NCI-H1048 (cell line): ENCODE data around the gene PTTG1IP.

Experiments used
- DNase-seq: peaks from one replicate; lab custom pipeline; 2025; lab: John Stamatoyannopoulos, UW

Gene PTTG1IP

GRCh38 chr21:44908908-44909307 is 35.4 kb upstream of the PTTG1IP start:
- no peak for DNase-seq

GRCh38 chr21:44907966-44908895 is 34.7 kb upstream of the PTTG1IP start:
- no peak for DNase-seq

GRCh38 chr21:44907225-44907965 is 33.9 kb upstream of the PTTG1IP start:
- DNase-seq: no peak

GRCh38 chr21:44905728-44906090 is 32.2 kb upstream of the PTTG1IP start:
- DNase-seq: no peak

- no peak for DNase-seq
These were observed 31.7 kb upstream of the PTTG1IP start for GRCh38 chr21:44905016-44905727.

GRCh38 chr21:44904141-44904923 is 30.8 kb upstream of the PTTG1IP start:
- DNase-seq: no peak

GRCh38 chr21:44903689-44904088 is 30.2 kb upstream of the PTTG1IP start:
- DNase-seq: no peak

- no peak for DNase-seq
These were observed 29.7 kb upstream of the PTTG1IP start for GRCh38 chr21:44903050-44903685.

GRCh38 chr21:44902268-44903049 is 29.0 kb upstream of the PTTG1IP start:
- no peak for DNase-seq

GRCh38 chr21:44901391-44902074 is 28.0 kb upstream of the PTTG1IP start:
- no peak for DNase-seq

GRCh38 chr21:44900559-44901251 is 27.2 kb upstream of the PTTG1IP start:
- DNase-seq: no peak

GRCh38 chr21:44899768-44900558 is 26.5 kb upstream of the PTTG1IP start:
- DNase-seq: no peak

- DNase-seq: no peak
These were observed 25.6 kb upstream of the PTTG1IP start for GRCh38 chr21:44898851-44899767.

- DNase-seq: no peak
These were observed 24.6 kb upstream of the PTTG1IP start for GRCh38 chr21:44898011-44898488.

- no peak for DNase-seq
These were observed 24.0 kb upstream of the PTTG1IP start for GRCh38 chr21:44897326-44898010.

GRCh38 chr21:44896561-44897286 is 23.2 kb upstream of the PTTG1IP start:
- no peak for DNase-seq
